Activated CD8-positive, alpha-beta memory T cell treated with anti-CD3 and anti-CD28 coated beads for 48 hours (primary cell): ENCODE data around the gene COL25A1.

Experiments used
- DNase-seq, 3 experiments: peaks; one replicate each; pipeline ENCODE4 v3.0.0-alpha.2; 2020; ENCODE audit warnings: low read depth in 2 of 3, low spot score in 2 of 3

The COL25A1 gene

GRCh38 chr4:109302361-109303139 is at the start of gene COL25A1:
COL25A1 (minus strand) TSS chr4:109302658.
- DNase-seq, result peak; percentile 2 to 11 (median 10)

GRCh38 chr4:109350121-109350520 is 47.7 kb upstream of the COL25A1 start:
- DNase-seq, result no peak

GRCh38 chr4:109334129-109335105 is 32.0 kb upstream of the COL25A1 start:
- DNase-seq, result no peak

GRCh38 chr4:109332926-109333464 is 30.5 kb upstream of the COL25A1 start:
- no peak for DNase-seq

- no peak for DNase-seq
These were observed 25.2 kb upstream of the COL25A1 start for GRCh38 chr4:109327641-109328040.

- no peak for DNase-seq
These were observed 23.2 kb upstream of the COL25A1 start for GRCh38 chr4:109325698-109326097.

GRCh38 chr4:109323348-109323747 is 20.9 kb upstream of the COL25A1 start:
- DNase-seq, result no peak

- DNase-seq, result no peak
These were observed 18.8 kb upstream of the COL25A1 start for GRCh38 chr4:109321232-109321631.

GRCh38 chr4:109319684-109320083 is 17.2 kb upstream of the COL25A1 start:
- no peak for DNase-seq

- no peak for DNase-seq
These were observed 16.7 kb upstream of the COL25A1 start for GRCh38 chr4:109319156-109319555.

- no peak for DNase-seq
These were observed 13.4 kb upstream of the COL25A1 start for GRCh38 chr4:109315818-109316217.

- DNase-seq, result no peak
These were observed 12.9 kb upstream of the COL25A1 start for GRCh38 chr4:109315341-109315740.

- DNase-seq, result no peak
These were observed 11.0 kb upstream of the COL25A1 start for GRCh38 chr4:109313168-109314133.

GRCh38 chr4:109303140-109303496 is 660 bp upstream of the COL25A1 start:
- no peak for DNase-seq

- DNase-seq, result no peak
These were observed 652 bp downstream of the COL25A1 start for GRCh38 chr4:109301651-109302360.

- DNase-seq, result no peak
These were observed 4.0 kb downstream of the COL25A1 start for GRCh38 chr4:109298279-109299010.

- DNase-seq, result no peak
These were observed 5.9 kb downstream of the COL25A1 start for GRCh38 chr4:109296527-109296926.

- DNase-seq, result no peak
These were observed 7.4 kb downstream of the COL25A1 start for GRCh38 chr4:109295081-109295480.

GRCh38 chr4:109294468-109295020 is 7.9 kb downstream of the COL25A1 start:
- DNase-seq, result no peak
